Erythroblast (primary cell): ENCODE data around the gene NUDT14.

Experiments used
- DNase-seq, 2 experiments: peaks; one replicate each; lab custom pipeline; 2025; lab: John Stamatoyannopoulos, UW
- GATA1 ChIP-seq: IDR thresholded peaks from 2 replicates; pipeline ENCODE4 v1.6.1; 2011; ENCODE audit warnings: low read depth, mild to moderate bottlenecking, control low read depth, low read length, moderate library complexity
- POLR2A ChIP-seq: IDR thresholded peaks from 2 replicates; pipeline ENCODE4 v1.6.1; 2011; ENCODE audit warnings: mild to moderate bottlenecking, low read length

NUDT14 gene

GRCh38 chr14:105207996-105208737 is 27.1 kb upstream of the NUDT14 start:
- TF ChIP-seq GATA1 (no peak), POLR2A (no peak)
- no peak for DNase-seq

GRCh38 chr14:105207460-105207901 is 26.4 kb upstream of the NUDT14 start:
- TF ChIP-seq GATA1 (no peak), POLR2A (no peak)

GRCh38 chr14:105206873-105207272 is 25.8 kb upstream of the NUDT14 start:
- TF ChIP-seq GATA1 = no peak
- no peak for TF ChIP-seq POLR2A
- DNase-seq = no peak

More at GRCh38 chr14:105207460-105207901, 26.4 kb upstream of the NUDT14 start:
- peak in 1 of 2 experiments; percentile 21 for DNase-seq

- no peak for DNase-seq
Observed at GRCh38 chr14:105205673-105206208, 24.6 kb upstream of the NUDT14 start.

GRCh38 chr14:105204931-105205672 is 24.0 kb upstream of the NUDT14 start:
- no peak for TF ChIP-seq POLR2A
- TF ChIP-seq GATA1 = no peak
- no peak for DNase-seq

More at GRCh38 chr14:105205673-105206208, 24.6 kb upstream of the NUDT14 start:
- TF ChIP-seq POLR2A (no peak), GATA1 (no peak)

- no peak for DNase-seq
Observed at GRCh38 chr14:105204206-105204930, 23.3 kb upstream of the NUDT14 start.

GRCh38 chr14:105203701-105204100 is 22.6 kb upstream of the NUDT14 start:
- no peak for TF ChIP-seq GATA1
- no peak for TF ChIP-seq POLR2A
- DNase-seq = no peak

More at GRCh38 chr14:105204206-105204930, 23.3 kb upstream of the NUDT14 start:
- TF ChIP-seq GATA1 = no peak
- TF ChIP-seq POLR2A = no peak

- TF ChIP-seq GATA1 = no peak
- no peak for TF ChIP-seq POLR2A
- peak; percentile 54 to 78 for DNase-seq
Observed at GRCh38 chr14:105203057-105203531, 22.0 kb upstream of the NUDT14 start.

- TF ChIP-seq POLR2A (no peak), GATA1 (no peak)
- no peak for DNase-seq
Observed at GRCh38 chr14:105201925-105202513, 20.9 kb upstream of the NUDT14 start.

- TF ChIP-seq POLR2A (no peak), GATA1 (no peak)
- DNase-seq = no peak
Observed at GRCh38 chr14:105201156-105201924, 20.2 kb upstream of the NUDT14 start.

- TF ChIP-seq GATA1 (no peak), POLR2A (no peak)
- DNase-seq = no peak
Observed at GRCh38 chr14:105200641-105201040, 19.5 kb upstream of the NUDT14 start.

- no peak for DNase-seq
Observed at GRCh38 chr14:105200074-105200473, 19.0 kb upstream of the NUDT14 start.

More at GRCh38 chr14:105200074-105200473, 19.0 kb upstream of the NUDT14 start:
- TF ChIP-seq GATA1 (no peak), POLR2A (no peak)
